Large intestine (tissue), 3 donors: ENCODE data around the gene CMIP. TPM values are rescaled to one million over a fixed set of nuclear protein-coding genes. Genes with fewer than 3 reads are reported as not detected.

Experiments used
- DNase-seq, 2 donors: peaks; one replicate each; pipeline versions ENCODE4 v3.0.0 to v3.0.0-alpha.2; 2013
- H3K27ac ChIP-seq: one replicate; pipeline ENCODE4 v1.5.1; 2013; ENCODE audit warnings: low read length
- H3K27me3 ChIP-seq: 2 replicates; pipeline ENCODE4 v1.6.1; 2013; ENCODE audit warnings: low read length; ENCODE audit not compliant: control insufficient read depth, insufficient read depth
- H3K36me3 ChIP-seq: 2 replicates; pipeline ENCODE4 v1.6.1; 2013; ENCODE audit warnings: low read length; ENCODE audit not compliant: control insufficient read depth, insufficient read depth
- H3K4me1 ChIP-seq: one replicate; pipeline ENCODE4 v1.6.1; 2013; ENCODE audit warnings: low read length; ENCODE audit not compliant: control insufficient read depth, insufficient read depth
- H3K4me3 ChIP-seq: one replicate; pipeline ENCODE4 v1.5.1; 2013; ENCODE audit warnings: low read length
- H3K9me3 ChIP-seq: one replicate; pipeline ENCODE4 v1.6.1; 2013; ENCODE audit warnings: mild to moderate bottlenecking, low read depth, low read length, moderate library complexity; ENCODE audit not compliant: control insufficient read depth
- WGBS: methylation state at CpG from one replicate; pipeline ENCODE4 v1.1.5; 2013; ENCODE audit warnings: low lambda C conversion rate; ENCODE audit not compliant: insufficient coverage; 5-methylcytosine and 5-hydroxymethylcytosine counted together
- polyA plus RNA-seq: library from polyadenylated mRNA; unstranded; fragments of 120-200 nt; gene quantifications from one replicate; pipeline ENCODE4 v1.2.1, GENCODE V29; 2013

The CMIP gene
- polyA plus RNA-seq, 1 donor: 64.5 TPM

DNA sequence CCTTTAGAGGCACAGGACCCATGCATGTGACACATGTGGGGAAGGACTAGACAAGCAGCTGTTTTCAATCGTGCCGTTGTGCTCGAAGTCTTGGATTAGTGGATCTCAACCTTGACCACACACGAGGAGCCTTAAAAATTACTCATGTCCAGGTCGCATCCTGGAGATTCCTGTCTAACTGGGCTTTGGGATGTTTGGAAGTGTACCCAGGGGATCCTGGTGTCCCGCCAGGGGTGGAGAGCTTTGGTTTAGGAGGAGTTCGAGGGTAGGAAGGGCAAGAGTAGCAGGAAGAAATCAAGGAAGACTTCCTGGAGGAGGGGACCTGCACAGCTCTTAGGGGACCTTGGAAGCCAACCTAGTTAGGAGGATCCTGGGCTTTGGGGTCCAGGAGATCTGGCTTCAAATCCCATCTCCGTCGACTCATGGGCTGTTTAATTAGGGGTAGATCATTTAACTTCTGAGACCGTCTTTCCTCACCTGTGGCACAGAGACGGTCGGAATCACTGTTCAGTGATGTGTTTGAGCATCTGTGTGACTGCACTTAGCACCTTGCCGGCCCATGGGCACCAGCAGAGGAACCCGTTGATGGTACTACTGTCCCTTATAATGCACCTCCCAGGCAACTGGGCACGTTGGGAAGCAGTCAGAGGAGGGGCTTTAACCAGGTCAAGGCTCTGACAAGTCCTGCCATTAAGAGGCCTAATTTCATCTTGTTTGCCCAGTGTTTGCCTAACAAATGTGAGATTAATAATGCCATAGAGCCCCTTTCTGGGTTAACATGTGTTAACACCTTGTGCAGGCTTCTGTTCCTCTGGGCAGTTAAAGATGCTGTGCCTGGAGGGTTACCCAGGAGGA is 232.5 kb downstream of the CMIP start:
- no peak for DNase-seq
- Histone ChIP-seq H3K4me1 (no peaks in the 10 kb centered on the region), H3K4me3 (no peak overlapping the region), H3K36me3 (peaks cover 92% of the 10 kb centered on the region), H3K27me3 (no peaks in the 10 kb centered on the region), H3K27ac (no peak overlapping the region), H3K9me3 (no peaks in the 10 kb centered on the region)
- no CpG with 5 or more reads among the region's 15 CpGs for WGBS

DNA sequence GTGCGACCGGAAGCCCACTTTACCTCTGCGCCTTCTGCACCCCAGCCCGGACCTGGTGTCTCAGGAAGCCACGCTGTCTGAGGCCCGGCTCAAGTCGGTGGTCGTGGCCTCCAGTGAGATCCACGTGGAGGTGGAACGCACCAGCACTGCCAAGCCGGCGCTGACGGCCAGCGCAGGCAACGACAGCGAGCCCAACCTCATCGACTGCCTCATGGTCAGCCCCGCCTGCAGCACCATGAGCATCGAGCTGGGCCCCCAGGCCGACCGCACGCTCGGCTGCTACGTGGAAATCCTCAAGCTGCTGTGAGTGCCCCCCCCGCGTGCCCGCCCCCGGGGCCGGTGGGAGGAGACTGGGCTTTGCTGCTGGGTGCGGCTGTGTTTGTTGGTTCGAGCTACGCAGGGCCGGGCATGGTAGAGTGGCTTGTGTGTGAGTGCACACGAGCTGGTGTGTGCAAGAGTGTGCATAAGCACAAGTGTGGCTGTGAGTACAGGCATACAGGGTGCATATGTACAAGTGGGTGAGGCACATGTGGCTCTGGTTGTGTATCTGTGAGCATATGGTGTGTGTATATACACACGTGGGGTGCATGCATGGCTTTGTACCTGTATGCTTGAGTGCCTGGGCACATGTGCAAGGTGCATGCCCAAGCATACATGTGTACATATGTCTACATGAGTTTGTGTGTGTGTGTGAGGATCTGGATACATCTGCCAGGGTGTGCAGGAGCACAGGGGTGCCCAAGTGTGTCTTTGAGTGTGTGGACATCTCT is 233.9 kb downstream of the CMIP start:
- H3K27ac ChIP-seq: no peak overlapping the region
- DNase-seq: no peak
- H3K36me3 ChIP-seq: peaks cover 83% of the 10 kb centered on the region
- no CpG with 5 or more reads among the region's 35 CpGs for WGBS
- no peaks in the 10 kb centered on the region for H3K9me3 ChIP-seq
- no peak overlapping the region for H3K4me3 ChIP-seq
- H3K4me1 ChIP-seq: no peaks in the 10 kb centered on the region
- no peaks in the 10 kb centered on the region for H3K27me3 ChIP-seq

GRCh38 chr16:81679721-81680430 is 235.3 kb downstream of the CMIP start:
- Histone ChIP-seq H3K4me1 (no peaks in the 10 kb centered on the region), H3K4me3 (no peak overlapping the region), H3K36me3 (peaks cover 83% of the 10 kb centered on the region), H3K9me3 (no peaks in the 10 kb centered on the region), H3K27me3 (no peaks in the 10 kb centered on the region), H3K27ac (no peak overlapping the region)
- WGBS: no CpG with 5 or more reads among the region's 16 CpGs
- no peak for DNase-seq

GRCh38 chr16:81680444-81681275 is 236.1 kb downstream of the CMIP start:
- H3K36me3 ChIP-seq: peaks cover 79% of the 10 kb centered on the region
- 83% methylated on average over 1 of the region's 22 CpGs for WGBS

DNA sequence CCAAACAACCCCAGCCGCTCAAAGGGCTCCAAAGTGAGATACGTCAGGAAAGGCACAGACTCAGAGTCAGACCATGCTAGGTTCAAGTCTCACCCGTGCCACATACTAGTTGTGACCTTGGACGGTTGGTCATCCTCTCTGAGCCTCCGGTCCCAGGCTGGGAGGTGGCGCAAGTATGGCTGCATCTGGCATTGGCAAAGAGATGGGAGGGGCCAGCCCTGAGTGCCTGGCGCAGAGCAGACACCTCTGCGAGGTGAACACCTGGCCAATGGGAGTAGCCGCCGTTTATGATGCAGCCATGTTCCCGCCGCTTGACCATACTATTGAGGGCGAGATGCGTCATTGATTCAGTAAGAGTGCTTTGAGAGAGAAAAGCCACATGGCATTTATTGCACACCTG is 236.7 kb downstream of the CMIP start:
- Histone ChIP-seq H3K27me3 (no peaks in the 10 kb centered on the region), H3K4me3 (no peak overlapping the region), H3K36me3 (peaks cover 79% of the 10 kb centered on the region), H3K27ac (no peak overlapping the region), H3K4me1 (no peaks in the 10 kb centered on the region), H3K9me3 (no peaks in the 10 kb centered on the region)
- DNase-seq: no peak
- WGBS: no CpG with 5 or more reads among the region's 14 CpGs

More at GRCh38 chr16:81680444-81681275, 236.1 kb downstream of the CMIP start:
- no peak overlapping the region for H3K4me3 ChIP-seq
- H3K27ac ChIP-seq: no peak overlapping the region
- no peaks in the 10 kb centered on the region for H3K27me3 ChIP-seq
- no peaks in the 10 kb centered on the region for H3K9me3 ChIP-seq
- DNase-seq: no peak
- no peaks in the 10 kb centered on the region for H3K4me1 ChIP-seq

GRCh38 chr16:81684242-81684837 is 239.7 kb downstream of the CMIP start:
- Histone ChIP-seq H3K36me3 (peaks cover 70% of the 10 kb centered on the region), H3K4me1 (no peaks in the 10 kb centered on the region)
- WGBS: no CpG with 5 or more reads among the region's 13 CpGs

GRCh38 chr16:81684901-81685300 is 240.3 kb downstream of the CMIP start:
- H3K4me1 ChIP-seq: no peaks in the 10 kb centered on the region
- H3K4me3 ChIP-seq: no peak overlapping the region
- H3K36me3 ChIP-seq: peaks cover 64% of the 10 kb centered on the region
- WGBS: no CpG with 5 or more reads among the region's 12 CpGs
- no peaks in the 10 kb centered on the region for H3K9me3 ChIP-seq
- DNase-seq: no peak
- no peaks in the 10 kb centered on the region for H3K27me3 ChIP-seq
- H3K27ac ChIP-seq: no peak overlapping the region

More at GRCh38 chr16:81684242-81684837, 239.7 kb downstream of the CMIP start:
- no peak for DNase-seq
- no peaks in the 10 kb centered on the region for H3K9me3 ChIP-seq
- no peaks in the 10 kb centered on the region for H3K27me3 ChIP-seq
- H3K4me3 ChIP-seq: no peak overlapping the region
- no peak overlapping the region for H3K27ac ChIP-seq

- H3K9me3 ChIP-seq: no peaks in the 10 kb centered on the region
- no peak overlapping the region for H3K27ac ChIP-seq
- H3K27me3 ChIP-seq: no peaks in the 10 kb centered on the region
- no peak overlapping the region for H3K4me3 ChIP-seq
- H3K4me1 ChIP-seq: no peaks in the 10 kb centered on the region
- 93% methylated on average over 3 of the region's 24 CpGs for WGBS
- DNase-seq: no peak
- peaks cover 55% of the 10 kb centered on the region for H3K36me3 ChIP-seq
Observed at GRCh38 chr16:81686391-81687130, 242.0 kb downstream of the CMIP start.

- Histone ChIP-seq H3K27ac (no peak overlapping the region), H3K36me3 (peaks cover 56% of the 10 kb centered on the region), H3K27me3 (no peaks in the 10 kb centered on the region), H3K4me1 (no peaks in the 10 kb centered on the region), H3K9me3 (no peaks in the 10 kb centered on the region), H3K4me3 (no peak overlapping the region)
- no peak for DNase-seq
- WGBS: no CpG with 5 or more reads among the region's 7 CpGs
Observed at GRCh38 chr16:81687131-81687456, 242.5 kb downstream of the CMIP start.
